HT1080 (cell line): ENCODE results near the gene CD79A. TPM values are rescaled to one million over a fixed set of nuclear protein-coding genes. Genes with fewer than 3 reads are reported as not detected.
A peak's percentile ranks its signal among the peaks of the same experiment; 100 is the strongest.

ENCODE experiments used
- DNase-seq: peaks from one replicate; pipeline ENCODE4 v3.0.0-alpha.2; 2015; ENCODE audit warnings: low read depth
- total RNA-seq: library from RNA; depleted of rRNA; stranded (reverse); fragments of >200 nt; shearing (Covaris generic); gene quantifications from 2 replicates; pipeline ENCODE4 v1.2.3, GENCODE V29; 2014

The CD79A gene
- total RNA-seq, 1 experiment from 2014 or later: not detected

- peak; percentile 97 for DNase-seq
These were observed 7.0 kb downstream of the CD79A start for GRCh38 chr19:41883821-41884733.

GRCh38 chr19:41886761-41887710 is 10.0 kb downstream of the CD79A start:
- DNase-seq: peak; percentile 60

- peak; percentile 96 for DNase-seq
These were observed 10.8 kb downstream of the CD79A start for GRCh38 chr19:41887711-41888382.

GRCh38 chr19:41888926-41889325 is 11.8 kb downstream of the CD79A start:
- no peak for DNase-seq

GRCh38 chr19:41889896-41890295 is 12.8 kb downstream of the CD79A start:
- DNase-seq: no peak

- DNase-seq: no peak
These were observed 13.9 kb downstream of the CD79A start for GRCh38 chr19:41890936-41891335.

- no peak for DNase-seq
These were observed 15.3 kb downstream of the CD79A start for GRCh38 chr19:41892173-41892902.

- peak; percentile 59 for DNase-seq
These were observed 16.8 kb downstream of the CD79A start for GRCh38 chr19:41893899-41894298.

- no peak for DNase-seq
These were observed 17.3 kb downstream of the CD79A start for GRCh38 chr19:41894350-41894749.

GRCh38 chr19:41895745-41896580 is 18.9 kb downstream of the CD79A start:
- no peak for DNase-seq

- DNase-seq: no peak
These were observed 19.5 kb downstream of the CD79A start for GRCh38 chr19:41896581-41896942.

- DNase-seq: no peak
These were observed 20.1 kb downstream of the CD79A start for GRCh38 chr19:41897181-41897580.

- no peak for DNase-seq
These were observed 20.7 kb downstream of the CD79A start for GRCh38 chr19:41897820-41898219.

- no peak for DNase-seq
These were observed 21.2 kb downstream of the CD79A start for GRCh38 chr19:41898235-41898634.

- no peak for DNase-seq
These were observed 24.8 kb downstream of the CD79A start for GRCh38 chr19:41901707-41902360.

- DNase-seq: no peak
These were observed 25.5 kb downstream of the CD79A start for GRCh38 chr19:41902594-41902993.

- no peak for DNase-seq
These were observed 26.3 kb downstream of the CD79A start for GRCh38 chr19:41903193-41903953.

GRCh38 chr19:41904118-41904870 is 27.2 kb downstream of the CD79A start:
- DNase-seq: no peak
